GM19455 (cell line): ENCODE measurements around the gene CIROP.

ENCODE experiments used
- ATAC-seq: cut with Tn5 transposase; IDR thresholded peaks from one replicate; pipeline ENCODE4 v1.9.1; 2021; ENCODE audit not compliant: unreplicated experiment

The CIROP gene

GRCh38 chr14:23054000-23054811 lies 50.6 kb downstream of the CIROP start:
- no peak for ATAC-seq

GRCh38 chr14:23053426-23053825 lies 51.4 kb downstream of the CIROP start:
- ATAC-seq, result no peak

- no peak for ATAC-seq
These were observed 52.1 kb downstream of the CIROP start for GRCh38 chr14:23052671-23053070.

GRCh38 chr14:23052182-23052623 lies 52.6 kb downstream of the CIROP start:
- no peak for ATAC-seq

- ATAC-seq, result no peak
These were observed 53.4 kb downstream of the CIROP start for GRCh38 chr14:23051141-23052057.
